HCT116 (cell line): Measurements from ENCODE around the gene ASPRV1. TPM values are rescaled to one million over a fixed set of nuclear protein-coding genes. Genes with fewer than 3 reads are reported as not detected.

Experiments used
- ATAC-seq: fragments of 200-7000 bp; cut with Tn5 transposase; 2 replicates; pipeline ENCODE4 v1.9.1; 2020; ENCODE audit warnings: mild to moderate bottlenecking, moderate library complexity
- BruUV-seq: library from RNA; stranded (reverse); fragments of 400-500 nt; replicated peaks from 2 replicates; lab custom pipeline; 2021; lab: Mats Ljungman, UMichigan
- CTCF ChIA-PET: fragments of 300-600 bp; sonication (Branson Sonifier 250); formaldehyde crosslinking; loops from one replicate; lab custom pipeline; 2021; ENCODE audit warnings: antibody characterized with exemption; lab: Charles Lee
- POLR2A ChIA-PET: fragments of 300-600, 350-600 bp; sonication (Branson Sonifier 250); formaldehyde crosslinking; loops from one replicate; lab custom pipeline; 2021; ENCODE audit warnings: antibody characterized with exemption; lab: Charles Lee
- RAD21 ChIA-PET, 2 experiments: fragments of 300-600 bp; sonication (Branson Sonifier 250); formaldehyde crosslinking; loops; one replicate each; lab custom pipeline; 2023; ENCODE audit warnings: low total read pairs in 2 of 2; ENCODE audit not compliant: uncharacterized antibody in 2 of 2, unreplicated experiment in 2 of 2, low non-redundant PET in 1 of 2; lab: Charles Lee
- DNase-seq: peaks from one replicate; pipeline ENCODE4 v3.0.0-alpha.2; 2010; ENCODE audit warnings: low read depth, low spot score
- H2AFZ ChIP-seq: fragments of 200-600 bp; shearing (Covaris generic), sonication (generic); 2 replicates; pipeline ENCODE4 v1.6.1; 2017; ENCODE audit warnings: low read depth, mixed run types, mixed read lengths, antibody characterized with exemption, low read length; ENCODE audit not compliant: poor library complexity, severe bottlenecking
- H3K27ac ChIP-seq: 2 replicates; pipeline ENCODE4 v1.5.1; 2012; ENCODE audit warnings: low read depth, low read length
- H3K27me3 ChIP-seq: fragments of 200-600 bp; sonication (generic); 2 replicates; pipeline ENCODE4 v1.6.1; 2016; ENCODE audit warnings: mixed run types, low read length, mixed read lengths; ENCODE audit not compliant: insufficient read depth
- H3K36me3 ChIP-seq, 2 experiments: fragments of 200-500 bp in 1 of 2; fragments of 200-600 bp in 1 of 2; sonication (Bioruptor generic) in 1 of 2; sonication (generic) in 1 of 2; 2 replicates each; pipeline versions ENCODE4 v1.5.1 to v1.6.1; 2014 to 2016; ENCODE audit warnings: low read length in 2 of 2, inconsistent platforms in 1 of 2, mixed read lengths in 1 of 2, mixed run types in 1 of 2; ENCODE audit not compliant: insufficient read depth in 2 of 2, control insufficient read depth in 1 of 2
- H3K4me1 ChIP-seq, 2 experiments: fragments of 200-600 bp in 1 of 2; sonication (generic) in 1 of 2; 2 replicates each; pipeline versions ENCODE4 v1.5.1 to v1.6.1; 2012 to 2017; ENCODE audit warnings: low read length in 2 of 2, inconsistent platforms in 1 of 2, mild to moderate bottlenecking in 1 of 2, mixed read lengths in 1 of 2, mixed run types in 1 of 2, moderate library complexity in 1 of 2; ENCODE audit not compliant: insufficient read depth in 2 of 2, control insufficient read depth in 1 of 2
- H3K4me2 ChIP-seq: fragments of 200-600 bp; sonication (generic); 2 replicates; pipeline ENCODE4 v1.6.1; 2017; ENCODE audit warnings: mixed run types, low read length, mixed read lengths
- H3K4me3 ChIP-seq, 2 experiments: fragments of 200-600 bp in 1 of 2; sonication (generic) in 1 of 2; replicated peaks in 1 of 2; 2 replicates each; pipeline ENCODE4 v1.5.1; 2011 to 2016; ENCODE audit warnings: low read length in 2 of 2, control low read depth in 1 of 2, low read depth in 1 of 2, mild to moderate bottlenecking in 1 of 2, mixed read lengths in 1 of 2, mixed run types in 1 of 2
- H3K79me2 ChIP-seq: fragments of 200-600 bp; sonication (generic); 2 replicates; pipeline ENCODE4 v1.6.1; 2017; ENCODE audit warnings: mild to moderate bottlenecking, mixed run types, low read length, moderate library complexity, mixed read lengths; ENCODE audit not compliant: insufficient read depth
- H3K9ac ChIP-seq: fragments of 200-600 bp; sonication (generic); 2 replicates; pipeline ENCODE4 v1.6.1; 2016; ENCODE audit warnings: low read length, mixed read lengths
- H3K9me2 ChIP-seq: fragments of 200-600 bp; sonication (generic), shearing (Covaris generic); 2 replicates; pipeline ENCODE4 v1.6.1; 2017; ENCODE audit warnings: mixed run types, mild to moderate bottlenecking, moderate library complexity; ENCODE audit not compliant: insufficient read depth
- H3K9me3 ChIP-seq, 2 experiments: fragments of 200-500 bp in 1 of 2; fragments of 200-600 bp in 1 of 2; sonication (Bioruptor generic) in 1 of 2; sonication (generic) in 1 of 2; 2 replicates each; pipeline ENCODE4 v1.6.1; 2014 to 2017; ENCODE audit warnings: low read length in 2 of 2, mixed read lengths in 2 of 2, inconsistent platforms in 1 of 2, low read depth in 1 of 2, mild to moderate bottlenecking in 1 of 2, mixed run types in 1 of 2, moderate library complexity in 1 of 2; ENCODE audit not compliant: control insufficient read depth in 1 of 2, insufficient read depth in 1 of 2
- H4K20me1 ChIP-seq: fragments of 200-600 bp; sonication (generic), shearing (Covaris generic); 2 replicates; pipeline ENCODE4 v1.6.1; 2017; ENCODE audit warnings: mixed run types, mild to moderate bottlenecking, moderate library complexity; ENCODE audit not compliant: insufficient read depth
- ATF3 ChIP-seq: IDR thresholded peaks from 2 replicates; pipeline ENCODE4 v1.6.1; 2012
- CBX3 ChIP-seq: IDR thresholded peaks from 2 replicates; pipeline ENCODE4 v1.6.1; 2012; ENCODE audit warnings: low read depth
- CEBPB ChIP-seq: IDR thresholded peaks from 2 replicates; pipeline ENCODE4 v1.6.1; 2012; ENCODE audit warnings: low read depth
- CTCF ChIP-seq, 3 experiments: fragments of 200-600 bp in 1 of 3; sonication (generic) in 1 of 3; IDR thresholded peaks in 2 of 3; conservative IDR thresholded peaks in 1 of 3; 2 replicates each; pipeline ENCODE4 v1.5.1; 2012 to 2017; ENCODE audit warnings: low read depth in 2 of 3, low read length in 2 of 3, antibody characterized with exemption in 1 of 3, borderline replicate concordance in 1 of 3, control low read depth in 1 of 3, mild to moderate bottlenecking in 1 of 3, mixed read lengths in 1 of 3, mixed run types in 1 of 3, moderate library complexity in 1 of 3; ENCODE audit not compliant: insufficient read depth in 1 of 3
- EGR1 ChIP-seq: IDR thresholded peaks from 2 replicates; pipeline ENCODE4 v1.6.1; 2012; ENCODE audit warnings: low read depth
- EZH2 ChIP-seq: fragments of 200-600 bp; sonication (generic); IDR thresholded peaks from 2 replicates; pipeline ENCODE4 v1.6.1; 2017; ENCODE audit warnings: antibody characterized with exemption, mixed run types
- FOSL1 ChIP-seq: IDR thresholded peaks from 2 replicates; pipeline ENCODE4 v1.6.1; 2012; ENCODE audit warnings: low read depth
- MAX ChIP-seq: IDR thresholded peaks from 2 replicates; pipeline ENCODE4 v1.6.1; 2012
- POLR2A ChIP-seq: IDR thresholded peaks from 2 replicates; pipeline ENCODE4 v1.7.0; 2011; ENCODE audit warnings: borderline replicate concordance; ENCODE audit not compliant: insufficient read depth, insufficient read length; ENCODE audit errors: extremely low read depth
- POLR2AphosphoS5 ChIP-seq: IDR thresholded peaks from 2 replicates; pipeline ENCODE4 v1.6.1; 2011; ENCODE audit warnings: mild to moderate bottlenecking, low read depth, low read length, moderate library complexity
- SIN3A ChIP-seq: IDR thresholded peaks from 2 replicates; pipeline ENCODE4 v1.6.1; 2012; ENCODE audit warnings: low read depth
- SRF ChIP-seq: IDR thresholded peaks from 2 replicates; pipeline ENCODE4 v1.6.1; 2012; ENCODE audit warnings: low read depth
- YY1 ChIP-seq: IDR thresholded peaks from 2 replicates; pipeline ENCODE4 v1.6.1; 2011; ENCODE audit warnings: low read length, low read depth, moderate library complexity, mild to moderate bottlenecking; ENCODE audit not compliant: insufficient replicate concordance; ENCODE audit errors: extremely low read depth
- ZBTB33 ChIP-seq: IDR thresholded peaks from 2 replicates; pipeline ENCODE4 v1.6.1; 2011; ENCODE audit warnings: mild to moderate bottlenecking, low read length, moderate library complexity; ENCODE audit not compliant: insufficient replicate concordance; ENCODE audit errors: extremely low read depth
- ZFX ChIP-seq: fragments of 450-650 bp; IDR thresholded peaks from 2 replicates; pipeline ENCODE4 v1.6.1; 2017
- intact Hi-C: fragments of 100-400 bp; cut with micrococcal nuclease; formaldehyde crosslinking; loops from 2 replicates; pipeline ENCODE4 v1.10.0; 2022
- total RNA-seq: library from RNA; stranded (reverse); gene quantifications from one replicate; pipeline ENCODE4 v1.2.1, GENCODE V29; 2021; ENCODE audit not compliant: unreplicated experiment

ASPRV1 gene
- total RNA-seq, 1 experiment from 2014 or later = 1.1 TPM

- DNase-seq = no peak
- ATAC-seq = no peak
- H3K4me2 ChIP-seq = no peak overlapping the region
- H3K4me3 ChIP-seq = no peak overlapping the region
- no peaks in the 10 kb centered on the region for H3K9me3 ChIP-seq
- peaks cover 0 to 9% of the 10 kb centered on the region in 2 experiments; a peak in 1 of 4 replicates for H3K4me1 ChIP-seq
- H3K9ac ChIP-seq = no peak overlapping the region
- H3K9me2 ChIP-seq = no peaks in the 10 kb centered on the region
- H3K36me3 ChIP-seq = no peaks in the 10 kb centered on the region; a peak in 1 of 4 replicates
- no peaks in the 10 kb centered on the region for H3K27me3 ChIP-seq
- CTCF ChIA-PET = no interaction called here
- no peak overlapping the region for H3K27ac ChIP-seq
- H4K20me1 ChIP-seq = no peaks in the 10 kb centered on the region
- BruUV-seq = no TSS peak
- no peak for TF ChIP-seq POLR2AphosphoS5
- TF ChIP-seq CEBPB = no peak
- no peaks in the 10 kb centered on the region for H3K79me2 ChIP-seq
- intact Hi-C loops = no loop called here
- no peak overlapping the region for H2AFZ ChIP-seq
- RAD21 ChIA-PET = no interaction called here
- POLR2A ChIA-PET = interaction anchor here (0.9 to 1.2 kb wide), 2 partner anchors 11 to 20 kb away, joined by 3 to 4 read pairs; partner anchors contain the start of gene MXD1
These were observed 27.4 kb downstream of the ASPRV1 start for GRCh38 chr2:69933839-69934613.

GRCh38 chr2:69933254-69933828, 28.1 kb downstream of the ASPRV1 start:
- no peak for ATAC-seq
- Histone ChIP-seq H3K9ac (no peak overlapping the region), H3K27me3 (no peaks in the 10 kb centered on the region), H3K79me2 (no peaks in the 10 kb centered on the region), H3K4me1 (peaks cover 0 to 9% of the 10 kb centered on the region in 2 experiments; a peak in 1 of 4 replicates), H3K36me3 (no peaks in the 10 kb centered on the region; a peak in 1 of 4 replicates), H4K20me1 (no peaks in the 10 kb centered on the region), H3K27ac (no peak overlapping the region), H3K9me2 (no peaks in the 10 kb centered on the region), H3K4me2 (no peak overlapping the region), H3K9me3 (no peaks in the 10 kb centered on the region), H3K4me3 (no peak overlapping the region), H2AFZ (no peak overlapping the region)
- CTCF ChIA-PET = no interaction called here
- RAD21 ChIA-PET = no interaction called here
- BruUV-seq = no TSS peak
- DNase-seq = no peak
- POLR2A ChIA-PET = interaction anchor here (0.9 to 1.2 kb wide), 2 partner anchors 11 to 19 kb away, joined by 3 to 4 read pairs; partner anchors contain the start of gene MXD1
- intact Hi-C loops = no loop called here
- TF ChIP-seq YY1 (no peak), CTCF (IDR thresholded peaks at IDR 0.05 in 2 of 3, conservative IDR thresholded peaks at IDR 0.05 in 1 of 3; ENCODE audit: borderline replicate concordance in 1 of 3, insufficient read depth in 1 of 3, low read depth in 2 of 3, low read length in 2 of 3) (no peak), ATF3 (no peak), CBX3 (no peak), SRF (no peak), EGR1 (no peak), SIN3A (no peak), EZH2 (no peak), MAX (no peak), ZBTB33 (no peak), POLR2A (no peak), FOSL1 (no peak), POLR2AphosphoS5 (no peak), ZFX (no peak)
